HG03064 (cell line): ENCODE results near the gene REELD1.

Experiments
- ATAC-seq: cut with Tn5 transposase; IDR thresholded peaks from one replicate; pipeline ENCODE4 v1.9.1; 2021; ENCODE audit warnings: low read depth; ENCODE audit not compliant: unreplicated experiment

Gene REELD1

DNA sequence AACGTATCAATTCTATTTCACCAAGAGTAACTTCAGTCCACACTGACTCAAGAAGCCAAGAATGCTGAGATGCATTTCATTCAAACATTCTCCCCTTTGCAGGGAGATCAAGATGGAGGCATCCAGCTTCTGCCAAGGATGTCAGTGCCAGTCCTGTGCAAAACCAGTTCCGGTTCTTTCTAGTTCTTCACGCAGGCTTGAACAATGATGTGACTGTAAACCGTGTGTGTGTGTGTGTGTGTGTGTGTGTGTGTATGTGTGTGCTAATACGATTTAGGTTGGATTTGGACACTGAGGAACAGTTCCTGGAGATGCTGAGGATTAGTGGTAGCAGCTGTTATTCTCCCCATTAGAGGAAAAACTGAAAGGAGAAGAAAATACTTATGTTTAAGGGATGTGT, at the start of gene REELD1:
Gene REELD1 (plus strand): TSS at position 301 of the 400 bp plus-strand sequence. CDS start 2,415 bp downstream, outside the sequence.
- no peak for ATAC-seq

DNA sequence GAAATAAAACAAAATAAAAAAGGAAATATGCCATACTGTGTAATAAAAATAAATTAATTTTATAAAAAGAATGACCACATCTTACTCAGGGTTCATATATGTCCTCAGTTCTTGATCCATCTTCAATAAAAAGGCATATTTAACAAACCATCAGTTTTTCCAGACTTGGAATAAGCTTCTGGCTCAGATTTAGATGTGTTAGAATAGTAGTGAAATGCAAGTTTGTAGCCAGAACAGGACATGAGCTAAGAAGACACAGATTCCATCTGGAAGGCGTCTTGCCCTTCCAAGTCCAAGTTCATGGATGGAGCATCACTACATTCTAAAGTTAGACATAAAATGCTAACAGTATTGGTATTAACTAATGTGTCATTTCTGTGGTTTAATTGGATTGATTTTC, 49.1 kb upstream of the REELD1 start:
- ATAC-seq = no peak

GRCh38 chr4:146165840-146166239, 48.5 kb upstream of the REELD1 start:
- ATAC-seq = no peak

DNA sequence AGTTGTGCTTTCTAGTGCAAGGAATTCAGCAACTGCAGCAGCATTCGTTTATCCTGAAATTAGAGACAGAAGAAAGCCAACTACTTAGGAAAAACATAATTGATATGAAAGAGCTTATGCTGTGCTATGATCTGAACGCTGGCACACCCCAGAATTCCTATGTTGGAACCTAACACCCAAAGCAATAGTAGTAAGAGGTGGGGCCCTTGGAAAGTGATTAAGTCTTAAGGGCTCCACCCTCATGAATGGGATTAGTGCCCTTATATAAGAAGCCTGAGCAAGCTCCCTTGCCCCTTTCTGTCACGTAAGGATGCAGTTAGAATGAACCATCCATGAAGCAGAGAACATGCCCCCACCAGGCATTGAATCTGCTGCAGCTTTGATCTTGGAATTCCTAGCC, 44.2 kb upstream of the REELD1 start:
- ATAC-seq = no peak

DNA sequence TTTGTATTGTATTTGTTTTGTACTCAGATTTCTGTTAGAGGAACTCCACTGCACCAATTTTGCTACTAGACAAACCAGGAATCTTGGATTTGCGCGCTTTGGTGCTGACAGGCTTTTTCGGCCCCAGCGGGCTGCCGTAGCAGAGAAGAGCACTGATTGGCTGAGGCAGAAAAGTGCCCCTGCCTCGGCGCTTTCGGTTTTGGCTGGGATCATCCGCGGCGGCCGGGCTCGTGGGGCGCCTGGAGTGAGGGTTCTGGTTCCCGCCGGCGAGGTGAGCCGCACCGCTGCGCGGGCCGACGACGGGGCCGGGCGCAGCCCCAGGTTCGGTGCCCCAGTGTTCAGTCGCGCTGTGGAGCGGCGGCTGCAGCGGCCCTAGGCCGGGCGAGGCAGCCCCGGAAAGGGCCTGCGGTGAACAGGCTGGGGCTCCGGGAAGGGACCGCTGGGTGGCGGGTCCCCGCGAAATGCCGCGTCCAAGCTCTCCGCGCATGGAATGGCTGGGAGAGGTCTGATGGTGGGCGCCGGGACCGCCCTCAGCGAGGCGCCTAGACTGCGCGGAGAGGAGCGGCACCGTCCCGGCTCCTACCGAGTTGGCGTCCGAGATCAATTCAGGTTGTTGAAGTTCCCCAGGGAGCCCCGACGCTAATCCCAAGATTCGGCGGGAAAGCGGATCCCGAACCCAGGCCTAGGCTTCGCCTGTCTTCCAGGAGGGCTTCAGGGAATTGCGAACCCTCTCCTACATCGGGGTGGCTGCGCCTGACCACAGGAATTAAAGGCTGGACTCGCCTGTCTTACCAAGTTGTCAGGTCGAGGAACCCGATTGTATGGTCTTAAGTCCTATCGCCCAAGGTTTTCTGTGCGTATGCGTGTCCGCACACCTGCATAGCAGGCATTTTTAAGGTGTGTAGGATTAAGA, 38.5 kb upstream of the REELD1 start, which contains the start of gene LSM6:
Gene LSM6 (plus strand): TSS at position 178 of the 913 bp plus-strand sequence. CDS start 7,204 bp downstream, outside the sequence.
- ATAC-seq = peak; percentile 87

DNA sequence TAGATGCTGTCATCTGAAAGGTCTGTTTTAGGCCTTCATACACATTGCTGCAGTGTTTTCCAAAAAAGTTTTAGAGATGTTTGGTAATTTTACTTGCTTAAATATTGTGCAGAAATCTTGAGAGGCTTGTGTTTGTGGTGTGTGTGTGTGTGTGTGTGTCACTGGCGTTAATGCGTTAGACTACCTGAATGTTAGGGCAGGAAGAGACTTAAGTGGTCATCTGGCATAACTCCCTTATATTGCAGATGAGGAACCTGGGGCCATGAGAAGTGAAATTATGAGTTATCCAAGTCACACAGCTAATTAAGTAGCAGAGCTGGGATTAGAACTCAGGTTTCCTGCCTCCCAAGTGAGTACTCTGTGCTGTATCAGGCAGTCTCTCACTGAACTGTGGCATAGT, 37.4 kb upstream of the REELD1 start:
- no peak for ATAC-seq

DNA sequence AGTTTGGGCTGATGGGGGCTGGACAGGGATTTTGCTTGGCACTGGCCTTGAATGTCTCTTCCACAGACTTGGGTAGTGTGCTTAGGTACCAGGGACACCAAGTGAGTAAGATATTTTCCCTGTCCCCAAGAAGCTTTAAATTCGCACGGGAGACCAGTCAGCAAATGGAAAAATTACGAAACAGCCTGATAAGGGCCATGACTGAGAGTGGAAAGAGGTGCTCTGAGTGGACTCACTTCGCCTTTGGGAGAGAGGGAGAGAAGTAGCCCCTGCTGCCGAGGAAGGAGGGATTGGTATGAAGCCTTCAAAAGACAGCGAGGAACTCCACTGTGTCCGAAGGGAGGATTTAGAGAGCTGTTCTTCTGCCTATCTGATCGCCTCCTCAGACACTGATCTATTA, 36.2 kb upstream of the REELD1 start:
- ATAC-seq = no peak

DNA sequence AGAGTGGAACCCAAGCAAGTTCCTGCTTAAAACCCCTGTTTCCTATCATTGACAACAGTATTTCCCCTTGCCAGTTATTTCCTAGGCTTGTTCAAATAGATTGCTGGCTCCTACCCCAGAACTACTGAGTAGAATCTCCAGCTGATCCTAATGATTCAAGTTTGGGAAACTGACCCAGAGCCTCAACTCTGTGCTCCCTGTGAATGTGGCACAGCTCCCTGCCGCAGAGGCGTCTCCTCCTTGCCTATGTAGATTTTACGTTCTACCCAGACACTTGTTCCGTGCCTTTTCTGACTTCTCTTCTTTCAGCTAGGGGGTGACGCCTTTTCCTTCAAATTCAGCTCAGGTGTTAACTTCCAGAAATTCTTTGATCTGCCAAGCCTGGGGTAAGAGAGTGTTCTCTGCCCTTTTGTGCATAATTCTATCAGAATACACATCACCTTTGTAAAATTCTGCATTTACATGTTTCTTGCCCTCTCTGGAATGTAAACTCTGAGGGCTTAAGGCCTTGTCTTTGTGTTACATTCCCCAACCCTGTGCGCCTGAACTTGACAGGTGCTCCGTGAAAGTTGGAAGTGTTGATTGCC, 34.5 kb upstream of the REELD1 start:
- no peak for ATAC-seq

DNA sequence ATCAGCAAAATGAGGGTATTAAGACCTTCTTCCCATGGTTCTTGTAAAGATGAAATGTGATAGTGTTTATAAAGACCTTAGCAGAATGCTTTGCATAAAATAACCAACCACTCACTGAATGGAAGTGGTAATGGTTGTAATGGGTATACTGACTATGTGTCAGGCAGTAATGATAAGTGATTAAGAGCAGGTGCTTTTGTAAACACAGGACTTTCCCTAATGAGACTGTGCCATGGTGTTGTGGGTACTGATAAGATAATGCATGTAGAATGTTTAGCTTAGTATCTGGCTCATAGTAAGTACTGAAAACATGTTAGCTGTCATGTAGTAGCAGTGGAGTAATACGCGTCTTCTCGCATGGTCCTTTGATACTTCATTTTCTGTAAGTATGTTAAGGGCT, 31.9 kb upstream of the REELD1 start:
- ATAC-seq = no peak

DNA sequence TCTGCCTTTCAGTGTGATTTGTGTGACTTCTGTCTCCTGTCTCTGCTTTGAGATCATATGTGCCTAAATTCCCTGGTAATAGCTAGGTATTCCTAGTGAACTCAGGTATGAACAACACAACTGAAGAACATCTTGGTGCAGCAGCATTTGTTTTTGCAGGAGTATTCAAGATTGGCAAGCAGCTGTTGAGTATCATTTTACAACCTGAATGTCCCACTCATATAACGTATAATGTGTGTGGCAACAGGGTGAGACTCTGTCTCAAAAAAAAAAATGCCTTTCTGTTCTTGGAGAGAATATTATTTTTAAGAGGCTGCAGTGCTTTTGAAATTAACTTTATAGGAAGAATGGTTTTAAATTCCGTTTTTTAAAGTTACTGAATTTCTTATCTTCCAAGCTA, 31.1 kb upstream of the REELD1 start:
- ATAC-seq = no peak

- no peak for ATAC-seq
Observed at GRCh38 chr4:146186041-146186440, 28.3 kb upstream of the REELD1 start.

- no peak for ATAC-seq
Observed at GRCh38 chr4:146186596-146186995, 27.7 kb upstream of the REELD1 start.

DNA sequence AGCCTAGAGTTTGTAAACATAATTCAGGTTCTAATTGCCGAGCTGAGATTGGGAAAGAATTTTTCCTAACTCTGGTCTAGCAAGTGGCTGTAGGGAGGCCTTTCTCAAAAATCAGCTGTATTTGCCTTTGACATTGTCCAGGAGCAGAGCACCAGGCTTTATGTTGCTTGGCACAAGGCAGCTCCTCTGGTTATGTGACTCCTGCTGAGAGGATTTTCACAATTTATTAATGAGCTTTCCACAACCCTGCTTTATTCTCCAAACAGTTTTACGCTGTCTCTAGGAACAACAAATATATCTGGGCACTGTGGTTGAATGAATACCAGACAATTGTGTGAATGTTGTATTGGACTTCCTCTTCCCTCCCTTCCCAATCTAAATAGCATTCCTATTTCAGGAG, 23.9 kb upstream of the REELD1 start:
- no peak for ATAC-seq

DNA sequence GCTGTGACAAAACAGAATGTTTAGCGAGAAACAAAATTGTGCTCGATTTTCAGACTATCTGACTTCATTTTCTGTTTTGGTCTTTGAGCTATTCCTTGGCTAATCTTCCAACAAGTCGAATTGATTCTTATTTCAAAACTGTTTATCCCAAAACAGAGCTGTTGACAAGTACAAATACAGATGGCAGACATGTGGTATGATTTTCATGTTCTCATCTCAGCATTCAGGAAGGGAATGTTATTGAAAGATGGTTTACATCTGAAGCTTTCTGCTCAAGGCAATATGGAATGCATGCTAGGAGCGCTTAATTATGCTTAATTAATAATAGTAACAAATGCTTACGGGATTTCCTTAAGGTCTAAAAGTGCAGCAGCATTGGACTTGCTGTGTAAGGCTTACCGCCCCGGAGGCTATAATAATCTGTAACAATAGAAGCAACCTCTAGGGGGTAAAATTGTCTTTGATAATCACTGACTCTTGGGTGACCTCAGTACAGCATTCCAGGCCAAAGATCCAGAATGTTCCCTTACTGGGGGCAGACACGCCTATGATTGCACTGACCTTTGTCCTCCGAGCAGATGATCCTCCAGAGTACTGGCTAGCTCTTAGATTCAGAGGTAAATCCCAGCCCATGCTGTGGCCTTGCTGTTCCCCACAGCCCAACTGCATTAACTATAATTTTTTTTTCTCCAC, 22.4 kb upstream of the REELD1 start:
- no peak for ATAC-seq

GRCh38 chr4:146193628-146194027, 20.7 kb upstream of the REELD1 start:
- ATAC-seq = no peak

DNA sequence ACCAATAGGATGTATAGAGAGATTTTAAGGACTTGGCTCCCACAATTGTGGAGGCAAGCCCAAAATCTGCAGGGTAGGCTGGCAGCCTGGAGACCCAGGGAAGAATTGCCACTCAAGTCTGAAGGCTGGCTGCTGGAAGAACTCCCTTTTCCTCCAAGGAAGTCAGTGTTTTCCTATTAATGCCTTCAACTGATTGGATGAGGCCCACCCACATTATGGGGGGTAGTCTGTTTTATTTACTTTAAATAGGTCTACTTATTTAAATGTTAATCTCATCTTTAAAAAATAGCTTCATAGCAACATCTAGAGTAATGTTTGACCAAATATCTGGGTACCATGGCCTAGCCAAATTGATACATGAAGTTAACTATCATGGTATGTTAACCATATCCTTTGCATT, 20.1 kb upstream of the REELD1 start:
- ATAC-seq = no peak

- ATAC-seq = no peak
Observed at GRCh38 chr4:146202665-146203064, 11.7 kb upstream of the REELD1 start.

DNA sequence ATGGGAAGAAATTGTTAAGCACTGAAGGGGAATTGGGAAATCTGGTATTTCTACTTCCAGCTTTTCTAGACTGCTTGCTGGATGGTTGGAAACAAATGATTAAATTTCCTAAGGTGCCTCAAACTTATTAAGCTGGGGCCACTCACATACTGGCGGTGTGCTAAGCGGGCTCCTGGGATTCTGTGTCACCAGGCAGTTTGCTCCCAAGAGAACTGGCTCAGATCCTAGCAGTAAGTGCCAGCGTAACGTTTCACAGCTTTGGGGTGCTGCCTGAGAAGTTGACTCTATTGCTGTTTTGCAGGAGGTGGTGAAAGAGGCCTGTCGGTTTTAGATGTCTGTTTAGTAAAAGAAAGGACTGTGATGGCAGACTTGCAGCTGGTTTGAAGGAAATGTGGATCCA, 6.9 kb upstream of the REELD1 start:
- ATAC-seq = no peak

- ATAC-seq = no peak
Observed at GRCh38 chr4:146210890-146211289, 3.4 kb upstream of the REELD1 start.

DNA sequence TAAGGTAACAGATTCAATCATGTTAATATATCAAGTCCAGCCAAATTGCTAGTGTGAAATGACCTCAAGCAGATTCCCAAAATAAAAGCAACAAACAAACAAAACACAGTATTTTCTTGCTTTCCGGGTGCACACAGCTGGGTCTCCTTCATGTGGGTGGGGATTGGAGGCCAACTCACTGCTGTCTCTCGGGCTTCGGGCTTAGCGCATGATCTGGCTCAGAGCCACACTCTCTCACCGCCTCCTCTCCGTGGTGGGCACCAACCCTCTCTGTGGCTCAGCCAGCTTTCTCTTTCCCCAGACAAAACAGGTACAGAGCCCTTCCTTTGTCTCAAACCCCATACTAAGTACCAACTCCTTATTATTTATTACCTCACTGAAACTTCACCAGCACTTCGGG, 2.9 kb upstream of the REELD1 start:
- ATAC-seq = no peak

- no peak for ATAC-seq
Observed at GRCh38 chr4:146212781-146213180, 1.6 kb upstream of the REELD1 start.
